ENCODE results near the gene FBXO28. TPM values are rescaled to one million over a fixed set of nuclear protein-coding genes. Genes with fewer than 3 reads are reported as not detected.

Gene FBXO28
- polyA plus RNA-seq, 1 donor from 2014 or later = 20.3 TPM

- no peaks in the 10 kb centered on the region for H3K9me3 ChIP-seq (ENCODE audit: low read length)
- no peak overlapping the region for H2AFZ ChIP-seq (ENCODE audit: low read depth, low read length)
- no peak overlapping the region for H3K4me3 ChIP-seq (ENCODE audit: low read length)
- H3K27ac ChIP-seq (ENCODE audit: low read length) = no peak overlapping the region
- H3K36me3 ChIP-seq (ENCODE audit: insufficient read depth, low read length) = no peaks in the 10 kb centered on the region
- H3K9me2 ChIP-seq (ENCODE audit: insufficient read depth, low read length) = no peaks in the 10 kb centered on the region
- H3F3A ChIP-seq (ENCODE audit: insufficient read depth, low read length, poor library complexity, severe bottlenecking) = no peaks in the 10 kb centered on the region
- H3K27me3 ChIP-seq (ENCODE audit: insufficient read depth, low read depth, low read length) = no peaks in the 10 kb centered on the region
- H3K4me2 ChIP-seq (ENCODE audit: low read length) = no peak overlapping the region
- H4K20me1 ChIP-seq (ENCODE audit: insufficient read depth) = no peaks in the 10 kb centered on the region
- TF ChIP-seq EP300 (conservative IDR thresholded peaks at IDR 0.05; ENCODE audit: poor library complexity, severe bottlenecking) (no peak), MXI1 (conservative IDR thresholded peaks at IDR 0.05; ENCODE audit: poor library complexity, severe bottlenecking) (no peak), REST (IDR thresholded peaks at IDR 0.05; ENCODE audit: borderline replicate concordance) (no peak), SMC3 (conservative IDR thresholded peaks at IDR 0.05; ENCODE audit: poor library complexity) (no peak), EZH2 (IDR thresholded peaks at IDR 0.05; ENCODE audit: borderline replicate concordance, insufficient read depth, low read length, poor library complexity, severe bottlenecking) (no peak)
- no peaks in the 10 kb centered on the region for H3K79me2 ChIP-seq (replicated peaks; ENCODE audit: insufficient read depth, low read length)
- no peak overlapping the region for H3K9ac ChIP-seq (ENCODE audit: low read length)
Measured at GRCh38 chr1:224089583-224089982, 24.3 kb upstream of the FBXO28 start.

GRCh38 chr1:224090116-224090515 lies 23.8 kb upstream of the FBXO28 start:
- Histone ChIP-seq H4K20me1 (ENCODE audit: insufficient read depth) (no peaks in the 10 kb centered on the region), H3K36me3 (ENCODE audit: insufficient read depth, low read length) (no peaks in the 10 kb centered on the region), H3K4me3 (ENCODE audit: low read length) (no peak overlapping the region), H3K9ac (ENCODE audit: low read length) (no peak overlapping the region), H3K27me3 (ENCODE audit: insufficient read depth, low read depth, low read length) (no peaks in the 10 kb centered on the region), H3K9me2 (ENCODE audit: insufficient read depth, low read length) (no peaks in the 10 kb centered on the region), H3K27ac (ENCODE audit: low read length) (no peak overlapping the region), H2AFZ (ENCODE audit: low read depth, low read length) (no peak overlapping the region), H3K9me3 (ENCODE audit: low read length) (no peaks in the 10 kb centered on the region), H3F3A (ENCODE audit: insufficient read depth, low read length, poor library complexity, severe bottlenecking) (no peaks in the 10 kb centered on the region), H3K79me2 (replicated peaks; ENCODE audit: insufficient read depth, low read length) (no peaks in the 10 kb centered on the region), H3K4me2 (ENCODE audit: low read length) (no peak overlapping the region)
- no peak for TF ChIP-seq RAD21 (conservative IDR thresholded peaks at IDR 0.05)

DNA sequence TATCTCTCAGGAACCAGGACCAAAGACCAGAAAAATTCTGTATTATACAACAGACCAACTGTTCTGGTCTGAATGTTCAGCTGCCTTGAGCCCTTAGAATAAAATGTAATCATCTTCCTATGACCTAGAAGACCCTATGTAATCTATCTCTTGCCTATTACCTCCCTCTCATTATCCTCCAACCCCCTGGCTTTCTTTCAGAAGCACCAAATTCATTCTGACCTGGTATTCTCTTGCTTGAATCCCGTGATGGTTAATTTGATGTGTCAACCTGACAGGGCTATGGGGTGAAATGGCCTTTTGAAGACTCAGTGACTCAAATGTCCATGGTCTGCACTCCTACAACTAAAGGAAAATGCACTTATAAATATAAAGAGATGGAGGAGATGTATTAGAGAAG lies 21.8 kb upstream of the FBXO28 start:
- Histone ChIP-seq H2AFZ (ENCODE audit: low read depth, low read length) (no peak overlapping the region), H3F3A (ENCODE audit: insufficient read depth, low read length, poor library complexity, severe bottlenecking) (no peaks in the 10 kb centered on the region), H3K36me3 (ENCODE audit: insufficient read depth, low read length) (no peaks in the 10 kb centered on the region), H3K4me3 (ENCODE audit: low read length) (no peak overlapping the region), H3K9ac (ENCODE audit: low read length) (no peak overlapping the region), H4K20me1 (ENCODE audit: insufficient read depth) (no peaks in the 10 kb centered on the region), H3K27ac (ENCODE audit: low read length) (no peak overlapping the region), H3K79me2 (replicated peaks; ENCODE audit: insufficient read depth, low read length) (no peaks in the 10 kb centered on the region), H3K9me3 (ENCODE audit: low read length) (no peaks in the 10 kb centered on the region), H3K27me3 (ENCODE audit: insufficient read depth, low read depth, low read length) (no peaks in the 10 kb centered on the region), H3K4me2 (ENCODE audit: low read length) (no peak overlapping the region), H3K9me2 (ENCODE audit: insufficient read depth, low read length) (no peaks in the 10 kb centered on the region)
- no peak for TF ChIP-seq TAF1 (IDR thresholded peaks at IDR 0.05; ENCODE audit: low read depth)
- TF ChIP-seq MXI1 (conservative IDR thresholded peaks at IDR 0.05; ENCODE audit: poor library complexity, severe bottlenecking) = no peak
